Panc1 (cell line): ENCODE data around the gene RTP1. TPM values are rescaled to one million over a fixed set of nuclear protein-coding genes. Genes with fewer than 3 reads are reported as not detected.
"Not testable (repeated sequence)": the region's sequence is repeated elsewhere in the genome, so short reads cannot be mapped to it uniquely, and the experiment has no call there.

Source experiments
- ATAC-seq: fragments of 200-7000 bp; cut with Tn5 transposase; 2 replicates; pipeline ENCODE4 v1.9.1; 2020; ENCODE audit warnings: mild to moderate bottlenecking, moderate library complexity
- BruUV-seq: library from RNA; stranded (reverse); fragments of 400-500 nt; replicated peaks from 2 replicates; lab custom pipeline; 2021; lab: Mats Ljungman, UMichigan
- CTCF ChIA-PET: fragments of 300-600 bp; sonication (Branson Sonifier 250); formaldehyde crosslinking; loops from one replicate; lab custom pipeline; 2022; ENCODE audit warnings: antibody characterized with exemption; lab: Charles Lee
- POLR2A ChIA-PET: fragments of 300-600 bp; sonication (Branson Sonifier 250); formaldehyde crosslinking; loops from one replicate; lab custom pipeline; 2022; ENCODE audit warnings: antibody characterized with exemption; lab: Charles Lee
- DNase-seq: peaks from one replicate; pipeline ENCODE4 v3.0.0-alpha.2; 2010; ENCODE audit warnings: low read depth, low spot score
- H3K27ac ChIP-seq: 2 replicates; pipeline ENCODE4 v1.5.1; 2011; ENCODE audit warnings: mild to moderate bottlenecking, low read length, inconsistent platforms
- H3K27me3 ChIP-seq: fragments of 200-500 bp; sonication (Bioruptor generic); 2 replicates; pipeline ENCODE4 v1.6.0; 2014; ENCODE audit warnings: low read length, inconsistent platforms; ENCODE audit not compliant: control insufficient read depth, insufficient read depth
- H3K36me3 ChIP-seq: fragments of 200-500 bp; sonication (Bioruptor generic); 2 replicates; pipeline ENCODE4 v1.5.1; 2014; ENCODE audit warnings: inconsistent platforms, mild to moderate bottlenecking, low read length, moderate library complexity; ENCODE audit not compliant: control insufficient read depth, insufficient read depth
- H3K4me1 ChIP-seq: 2 replicates; pipeline ENCODE4 v1.5.1; 2011; ENCODE audit warnings: inconsistent platforms, mild to moderate bottlenecking, low read length, moderate library complexity; ENCODE audit not compliant: control insufficient read depth, insufficient read depth
- H3K4me3 ChIP-seq, 2 experiments: 2 replicates each; pipeline ENCODE4 v1.5.1; 2011 to 2012; ENCODE audit warnings: low read depth in 2 of 2, low read length in 2 of 2, mild to moderate bottlenecking in 2 of 2, inconsistent platforms in 1 of 2, moderate library complexity in 1 of 2
- H3K9me3 ChIP-seq: fragments of 200-500 bp; sonication (Bioruptor generic); 2 replicates; pipeline ENCODE4 v1.5.1; 2014; ENCODE audit warnings: low read depth, mild to moderate bottlenecking, inconsistent platforms, low read length, moderate library complexity; ENCODE audit not compliant: control insufficient read depth, insufficient read depth
- POLR2AphosphoS5 ChIP-seq: IDR thresholded peaks from 2 replicates; pipeline ENCODE4 v1.6.1; 2012; ENCODE audit warnings: mild to moderate bottlenecking, low read depth, low read length, moderate library complexity
- SIN3A ChIP-seq: IDR thresholded peaks from 2 replicates; pipeline ENCODE4 v1.6.1; 2012; ENCODE audit warnings: low read depth, mild to moderate bottlenecking, low read length, moderate library complexity, borderline replicate concordance; ENCODE audit not compliant: insufficient read depth
- TCF7L2 ChIP-seq: IDR thresholded peaks from 2 replicates; pipeline ENCODE4 v1.6.1; 2011; ENCODE audit warnings: mild to moderate bottlenecking, low read depth, low read length, inconsistent platforms
- in situ Hi-C: cut with HindIII; loops from 2 replicates; pipeline ENCODE4 v1.10.0; 2016; ENCODE audit warnings: low sequenced_read_pairs, low pct_unique_long_range_greater_than_20kb
- intact Hi-C: fragments of 100-400 bp; cut with micrococcal nuclease; formaldehyde crosslinking; loops from one replicate; pipeline ENCODE4 v1.10.0; 2022; ENCODE audit not compliant: unreplicated experiment
- total RNA-seq: library from RNA; stranded (reverse); gene quantifications from one replicate; pipeline ENCODE4 v1.2.1, GENCODE V29; 2021; ENCODE audit not compliant: unreplicated experiment
- TF ChIP-seq, protein P1 (sequence below): fragments of 450-650 bp; IDR thresholded peaks from 2 replicates; pipeline ENCODE4 v1.5.1; 2017; ENCODE audit warnings: mild to moderate bottlenecking
- TF ChIP-seq, protein P2 (sequence below), 2 experiments: IDR thresholded peaks; 2 replicates each; pipeline ENCODE4 v1.6.1; 2011 to 2012; ENCODE audit warnings: low read depth in 2 of 2, control low read depth in 1 of 2, low read length in 1 of 2, mild to moderate bottlenecking in 1 of 2, moderate library complexity in 1 of 2; ENCODE audit not compliant: insufficient read depth in 1 of 2

RTP1 gene
- total RNA-seq, 1 experiment from 2014 or later: not detected

DNA sequence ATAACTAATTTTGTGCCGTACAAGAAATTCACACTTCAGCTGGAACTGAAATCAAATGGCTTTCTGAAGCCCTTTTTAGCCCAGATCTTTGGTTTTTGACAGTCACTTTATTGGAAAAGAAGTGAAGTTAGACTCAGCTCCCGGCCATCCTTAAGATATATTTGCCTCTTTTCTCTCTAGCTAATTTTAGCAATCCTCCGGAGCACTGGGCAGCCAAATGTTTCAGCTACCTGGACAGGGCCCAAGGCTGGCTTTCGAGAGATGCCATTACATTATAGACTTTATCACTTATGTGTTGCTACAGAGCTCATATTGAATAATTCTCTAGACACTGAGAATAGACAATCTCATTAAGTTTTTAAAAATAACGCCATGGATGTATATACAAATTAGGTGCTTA lies 29.5 kb upstream of the RTP1 start:
- ATAC-seq (no peak), DNase-seq (no peak)
- BruUV-seq: no TSS peak
- intact Hi-C loops: loop anchor here (5.0 kb wide), 1 partner anchor 55 kb away; no protein-coding TSS in a partner anchor
- H3K4me3 ChIP-seq: no peak overlapping the region
- peaks cover 2% of the 10 kb centered on the region; the same call in 1 of the 2 replicates for H3K27me3 ChIP-seq
- no peaks in the 10 kb centered on the region for H3K9me3 ChIP-seq
- POLR2A ChIA-PET: no interaction called here
- TF ChIP-seq, protein P1, sequence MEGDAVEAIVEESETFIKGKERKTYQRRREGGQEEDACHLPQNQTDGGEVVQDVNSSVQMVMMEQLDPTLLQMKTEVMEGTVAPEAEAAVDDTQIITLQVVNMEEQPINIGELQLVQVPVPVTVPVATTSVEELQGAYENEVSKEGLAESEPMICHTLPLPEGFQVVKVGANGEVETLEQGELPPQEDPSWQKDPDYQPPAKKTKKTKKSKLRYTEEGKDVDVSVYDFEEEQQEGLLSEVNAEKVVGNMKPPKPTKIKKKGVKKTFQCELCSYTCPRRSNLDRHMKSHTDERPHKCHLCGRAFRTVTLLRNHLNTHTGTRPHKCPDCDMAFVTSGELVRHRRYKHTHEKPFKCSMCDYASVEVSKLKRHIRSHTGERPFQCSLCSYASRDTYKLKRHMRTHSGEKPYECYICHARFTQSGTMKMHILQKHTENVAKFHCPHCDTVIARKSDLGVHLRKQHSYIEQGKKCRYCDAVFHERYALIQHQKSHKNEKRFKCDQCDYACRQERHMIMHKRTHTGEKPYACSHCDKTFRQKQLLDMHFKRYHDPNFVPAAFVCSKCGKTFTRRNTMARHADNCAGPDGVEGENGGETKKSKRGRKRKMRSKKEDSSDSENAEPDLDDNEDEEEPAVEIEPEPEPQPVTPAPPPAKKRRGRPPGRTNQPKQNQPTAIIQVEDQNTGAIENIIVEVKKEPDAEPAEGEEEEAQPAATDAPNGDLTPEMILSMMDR: no peak
- TF ChIP-seq POLR2AphosphoS5: no peak
- no peak for TF ChIP-seq TCF7L2
- TF ChIP-seq, protein P2, sequence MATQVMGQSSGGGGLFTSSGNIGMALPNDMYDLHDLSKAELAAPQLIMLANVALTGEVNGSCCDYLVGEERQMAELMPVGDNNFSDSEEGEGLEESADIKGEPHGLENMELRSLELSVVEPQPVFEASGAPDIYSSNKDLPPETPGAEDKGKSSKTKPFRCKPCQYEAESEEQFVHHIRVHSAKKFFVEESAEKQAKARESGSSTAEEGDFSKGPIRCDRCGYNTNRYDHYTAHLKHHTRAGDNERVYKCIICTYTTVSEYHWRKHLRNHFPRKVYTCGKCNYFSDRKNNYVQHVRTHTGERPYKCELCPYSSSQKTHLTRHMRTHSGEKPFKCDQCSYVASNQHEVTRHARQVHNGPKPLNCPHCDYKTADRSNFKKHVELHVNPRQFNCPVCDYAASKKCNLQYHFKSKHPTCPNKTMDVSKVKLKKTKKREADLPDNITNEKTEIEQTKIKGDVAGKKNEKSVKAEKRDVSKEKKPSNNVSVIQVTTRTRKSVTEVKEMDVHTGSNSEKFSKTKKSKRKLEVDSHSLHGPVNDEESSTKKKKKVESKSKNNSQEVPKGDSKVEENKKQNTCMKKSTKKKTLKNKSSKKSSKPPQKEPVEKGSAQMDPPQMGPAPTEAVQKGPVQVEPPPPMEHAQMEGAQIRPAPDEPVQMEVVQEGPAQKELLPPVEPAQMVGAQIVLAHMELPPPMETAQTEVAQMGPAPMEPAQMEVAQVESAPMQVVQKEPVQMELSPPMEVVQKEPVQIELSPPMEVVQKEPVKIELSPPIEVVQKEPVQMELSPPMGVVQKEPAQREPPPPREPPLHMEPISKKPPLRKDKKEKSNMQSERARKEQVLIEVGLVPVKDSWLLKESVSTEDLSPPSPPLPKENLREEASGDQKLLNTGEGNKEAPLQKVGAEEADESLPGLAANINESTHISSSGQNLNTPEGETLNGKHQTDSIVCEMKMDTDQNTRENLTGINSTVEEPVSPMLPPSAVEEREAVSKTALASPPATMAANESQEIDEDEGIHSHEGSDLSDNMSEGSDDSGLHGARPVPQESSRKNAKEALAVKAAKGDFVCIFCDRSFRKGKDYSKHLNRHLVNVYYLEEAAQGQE (IDR thresholded peaks at IDR 0.05; ENCODE audit: insufficient read depth in 1 of 2, low read depth in 2 of 2, low read length in 1 of 2): no peak
- TF ChIP-seq SIN3A: no peak
- no peaks in the 10 kb centered on the region for H3K36me3 ChIP-seq
- no peak overlapping the region for H3K27ac ChIP-seq
- in situ Hi-C loops: no loop called here
- no peaks in the 10 kb centered on the region for H3K4me1 ChIP-seq
- CTCF ChIA-PET: no interaction called here

DNA sequence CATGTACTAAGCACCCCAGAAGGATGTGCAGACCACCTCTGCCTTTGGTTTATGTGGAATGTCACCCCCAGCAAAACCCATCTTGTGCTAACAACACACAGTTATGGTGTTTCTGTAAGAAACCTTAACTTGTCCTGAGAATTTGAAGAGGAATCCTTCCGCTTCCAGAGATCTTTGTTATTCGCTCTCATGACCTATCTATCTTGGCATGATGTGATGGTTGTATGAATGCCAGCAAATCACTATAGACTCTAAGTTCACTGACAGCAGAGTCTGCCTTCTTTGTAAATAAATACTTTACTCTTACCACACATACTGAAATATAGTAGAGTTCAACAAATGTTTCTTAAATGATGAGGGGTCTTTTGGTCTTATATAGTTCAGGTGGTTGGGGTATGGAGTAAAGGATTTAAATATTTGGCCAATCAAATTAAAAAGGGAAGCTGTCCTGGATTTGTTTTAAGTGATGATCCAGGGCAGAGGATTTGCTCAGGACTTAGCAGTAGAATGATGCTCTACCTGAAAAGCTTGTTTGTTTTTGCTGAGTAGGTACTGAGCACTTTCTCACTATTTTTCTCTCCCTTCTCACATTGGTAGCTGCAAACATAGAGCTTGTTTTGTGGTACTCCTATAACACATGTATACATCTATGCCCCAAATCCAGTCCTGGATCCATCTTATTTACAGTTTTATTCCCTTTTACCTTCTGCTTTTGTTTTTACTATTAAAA lies 27.9 kb upstream of the RTP1 start:
- DNase-seq (no peak), ATAC-seq (no peak)
- ChIA-PET POLR2A (no interaction called here), CTCF (no interaction called here)
- Histone ChIP-seq H3K4me1 (no peaks in the 10 kb centered on the region), H3K36me3 (no peaks in the 10 kb centered on the region), H3K4me3 (no peak overlapping the region), H3K9me3 (no peaks in the 10 kb centered on the region), H3K27ac (no peak overlapping the region), H3K27me3 (peaks cover 2% of the 10 kb centered on the region; the same call in 1 of the 2 replicates)
- TF ChIP-seq TCF7L2: no peak
- no peak for TF ChIP-seq SIN3A
- TF ChIP-seq, protein P2 (IDR thresholded peaks at IDR 0.05; ENCODE audit: insufficient read depth in 1 of 2, low read depth in 2 of 2, low read length in 1 of 2): no peak
- TF ChIP-seq, protein P1: no peak
- no peak for TF ChIP-seq POLR2AphosphoS5
- intact Hi-C loops (loop anchor here (5.0 kb wide), 1 partner anchor 57 kb away; no protein-coding TSS in a partner anchor), in situ Hi-C loops (no loop called here)
- BruUV-seq: no TSS peak

DNA sequence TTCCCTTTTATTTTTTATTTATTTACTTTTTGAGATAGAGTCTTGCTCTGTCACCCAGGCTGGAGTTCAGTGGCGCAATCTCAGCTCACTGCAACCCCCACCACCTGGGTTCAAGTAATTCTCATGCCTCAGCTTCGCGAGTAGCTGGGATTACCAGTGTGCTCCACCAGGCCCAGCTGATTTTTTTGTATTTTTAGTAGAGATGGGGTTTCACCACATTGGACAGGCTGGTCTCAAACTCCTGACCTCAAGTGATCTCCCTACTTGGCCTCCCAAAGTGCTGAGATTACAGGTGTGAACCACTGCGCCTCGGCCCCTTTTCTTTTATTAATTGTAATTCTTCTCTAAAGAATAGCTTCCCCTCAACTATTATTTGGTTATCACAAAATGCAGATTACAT lies 26.4 kb upstream of the RTP1 start:
- in situ Hi-C loops, intact Hi-C loops, H3K36me3 ChIP-seq, BruUV-seq, H3K9me3 ChIP-seq, H3K27ac ChIP-seq, H3K4me3 ChIP-seq, H3K4me1 ChIP-seq, H3K27me3 ChIP-seq, CTCF ChIA-PET, DNase-seq, POLR2A ChIA-PET, ATAC-seq: not testable (repeated sequence)
